Measurements from ENCODE around the gene CCL24.

Gene CCL24

DNA sequence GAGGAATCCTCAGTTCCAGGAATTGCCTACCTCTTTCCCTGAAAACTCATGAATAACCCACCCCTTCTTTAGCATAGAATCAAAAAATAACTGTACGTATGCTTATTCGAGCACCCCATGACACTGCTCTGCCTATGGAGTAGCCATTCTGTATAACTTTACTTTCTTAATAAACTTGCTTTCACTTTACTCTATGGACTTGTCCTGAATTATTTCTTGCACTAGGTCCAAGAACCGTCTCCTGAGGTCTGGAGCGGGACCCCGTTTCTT lies 11.1 kb downstream of the CCL24 start:
- ATAC-seq: no peak

DNA sequence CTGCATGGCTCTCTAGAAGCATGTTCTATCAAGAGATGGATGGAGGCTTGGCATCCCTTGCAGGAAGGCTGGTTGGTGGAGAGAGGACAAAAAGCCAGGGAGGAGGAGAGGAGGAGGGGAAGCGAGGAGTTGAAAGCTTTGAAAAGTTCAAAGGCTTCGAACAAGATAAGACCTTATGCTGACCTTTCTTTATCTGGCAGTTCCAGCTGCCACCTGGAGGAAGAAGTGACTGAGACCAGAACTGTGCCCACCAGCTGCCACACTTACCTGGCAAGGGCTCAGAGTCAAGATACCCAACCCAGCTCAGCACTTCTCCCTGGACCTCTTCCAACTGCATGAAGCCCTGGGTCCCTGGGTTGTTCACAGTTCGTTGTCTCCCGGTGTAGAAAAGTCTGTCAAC lies 14.8 kb downstream of the CCL24 start:
- TF ChIP-seq ZNF565 (CRISPR knock-in tag; conservative IDR thresholded peaks at IDR 0.05; ENCODE audit: low read depth): no peak
- TF ChIP-seq TCF4 (CRISPR knock-in tag; IDR thresholded peaks at IDR 0.05; ENCODE audit: borderline replicate concordance): no peak
- TF ChIP-seq ZFP30 (CRISPR knock-in tag; IDR thresholded peaks at IDR 0.05): no peak
- TF ChIP-seq CSDC2 (CRISPR knock-in tag; IDR thresholded peaks at IDR 0.05): no peak
- no peak for TF ChIP-seq ZNF8 (CRISPR knock-in tag; IDR thresholded peaks at IDR 0.05)
- no peak for TF ChIP-seq BACH2 (CRISPR knock-in tag; IDR thresholded peaks at IDR 0.05; ENCODE audit: borderline replicate concordance)
- TF ChIP-seq RARB (CRISPR knock-in tag; IDR thresholded peaks at IDR 0.05): no peak
- TF ChIP-seq, protein P1, sequence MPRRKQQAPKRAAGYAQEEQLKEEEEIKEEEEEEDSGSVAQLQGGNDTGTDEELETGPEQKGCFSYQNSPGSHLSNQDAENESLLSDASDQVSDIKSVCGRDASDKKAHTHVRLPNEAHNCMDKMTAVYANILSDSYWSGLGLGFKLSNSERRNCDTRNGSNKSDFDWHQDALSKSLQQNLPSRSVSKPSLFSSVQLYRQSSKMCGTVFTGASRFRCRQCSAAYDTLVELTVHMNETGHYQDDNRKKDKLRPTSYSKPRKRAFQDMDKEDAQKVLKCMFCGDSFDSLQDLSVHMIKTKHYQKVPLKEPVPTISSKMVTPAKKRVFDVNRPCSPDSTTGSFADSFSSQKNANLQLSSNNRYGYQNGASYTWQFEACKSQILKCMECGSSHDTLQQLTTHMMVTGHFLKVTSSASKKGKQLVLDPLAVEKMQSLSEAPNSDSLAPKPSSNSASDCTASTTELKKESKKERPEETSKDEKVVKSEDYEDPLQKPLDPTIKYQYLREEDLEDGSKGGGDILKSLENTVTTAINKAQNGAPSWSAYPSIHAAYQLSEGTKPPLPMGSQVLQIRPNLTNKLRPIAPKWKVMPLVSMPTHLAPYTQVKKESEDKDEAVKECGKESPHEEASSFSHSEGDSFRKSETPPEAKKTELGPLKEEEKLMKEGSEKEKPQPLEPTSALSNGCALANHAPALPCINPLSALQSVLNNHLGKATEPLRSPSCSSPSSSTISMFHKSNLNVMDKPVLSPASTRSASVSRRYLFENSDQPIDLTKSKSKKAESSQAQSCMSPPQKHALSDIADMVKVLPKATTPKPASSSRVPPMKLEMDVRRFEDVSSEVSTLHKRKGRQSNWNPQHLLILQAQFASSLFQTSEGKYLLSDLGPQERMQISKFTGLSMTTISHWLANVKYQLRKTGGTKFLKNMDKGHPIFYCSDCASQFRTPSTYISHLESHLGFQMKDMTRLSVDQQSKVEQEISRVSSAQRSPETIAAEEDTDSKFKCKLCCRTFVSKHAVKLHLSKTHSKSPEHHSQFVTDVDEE (CRISPR knock-in tag; IDR thresholded peaks at IDR 0.05): no peak
- no peak for TF ChIP-seq GLIS3 (CRISPR knock-in tag; IDR thresholded peaks at IDR 0.05)
- ATAC-seq: no peak

More for the DNA sequence above, 11.1 kb downstream of the CCL24 start:
- TF ChIP-seq, protein P1 (CRISPR knock-in tag; IDR thresholded peaks at IDR 0.05): no peak
- TF ChIP-seq, protein P2, sequence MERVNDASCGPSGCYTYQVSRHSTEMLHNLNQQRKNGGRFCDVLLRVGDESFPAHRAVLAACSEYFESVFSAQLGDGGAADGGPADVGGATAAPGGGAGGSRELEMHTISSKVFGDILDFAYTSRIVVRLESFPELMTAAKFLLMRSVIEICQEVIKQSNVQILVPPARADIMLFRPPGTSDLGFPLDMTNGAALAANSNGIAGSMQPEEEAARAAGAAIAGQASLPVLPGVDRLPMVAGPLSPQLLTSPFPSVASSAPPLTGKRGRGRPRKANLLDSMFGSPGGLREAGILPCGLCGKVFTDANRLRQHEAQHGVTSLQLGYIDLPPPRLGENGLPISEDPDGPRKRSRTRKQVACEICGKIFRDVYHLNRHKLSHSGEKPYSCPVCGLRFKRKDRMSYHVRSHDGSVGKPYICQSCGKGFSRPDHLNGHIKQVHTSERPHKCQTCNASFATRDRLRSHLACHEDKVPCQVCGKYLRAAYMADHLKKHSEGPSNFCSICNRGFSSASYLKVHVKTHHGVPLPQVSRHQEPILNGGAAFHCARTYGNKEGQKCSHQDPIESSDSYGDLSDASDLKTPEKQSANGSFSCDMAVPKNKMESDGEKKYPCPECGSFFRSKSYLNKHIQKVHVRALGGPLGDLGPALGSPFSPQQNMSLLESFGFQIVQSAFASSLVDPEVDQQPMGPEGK (CRISPR knock-in tag; IDR thresholded peaks at IDR 0.05; ENCODE audit: borderline replicate concordance): no peak
- TF ChIP-seq TCF4 (CRISPR knock-in tag; IDR thresholded peaks at IDR 0.05; ENCODE audit: borderline replicate concordance): no peak

DNA sequence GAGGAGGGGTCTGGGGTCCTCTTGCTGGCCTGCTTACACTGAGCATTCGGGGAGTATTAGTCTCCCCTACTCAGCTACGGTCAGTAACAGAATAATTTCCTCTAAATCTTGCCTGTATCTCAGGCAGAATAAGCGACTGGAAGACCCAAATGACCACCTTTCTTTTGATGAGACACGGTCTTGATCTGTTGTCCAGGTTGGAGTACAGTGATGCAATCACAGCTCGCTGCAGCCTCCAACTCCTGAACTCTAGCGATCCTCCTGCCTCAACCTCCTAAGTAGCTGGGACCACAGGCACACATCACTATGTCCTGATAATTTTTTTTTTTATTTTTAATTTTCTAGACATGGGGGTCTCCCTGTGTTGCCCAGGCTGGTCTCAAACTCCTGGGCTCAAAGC lies 17.2 kb downstream of the CCL24 start:
- TF ChIP-seq ZFP3 (CRISPR knock-in tag; IDR thresholded peaks at IDR 0.05) (no peak), ESRRG (CRISPR knock-in tag; IDR thresholded peaks at IDR 0.05) (no peak), PPARA (CRISPR knock-in tag; IDR thresholded peaks at IDR 0.05; ENCODE audit: borderline replicate concordance) (no peak), ISL1 (CRISPR knock-in tag; IDR thresholded peaks at IDR 0.05) (no peak), TOX (CRISPR knock-in tag; IDR thresholded peaks at IDR 0.05; ENCODE audit: borderline replicate concordance) (no peak), TCF4 (CRISPR knock-in tag; IDR thresholded peaks at IDR 0.05; ENCODE audit: borderline replicate concordance) (no peak), ZNF70 (CRISPR knock-in tag; IDR thresholded peaks at IDR 0.05) (no peak), ARNTL (CRISPR knock-in tag; IDR thresholded peaks at IDR 0.05; ENCODE audit: borderline replicate concordance, low read depth) (no peak), RARB (CRISPR knock-in tag; IDR thresholded peaks at IDR 0.05) (no peak), ZFP30 (CRISPR knock-in tag; IDR thresholded peaks at IDR 0.05) (no peak), CSDC2 (CRISPR knock-in tag; IDR thresholded peaks at IDR 0.05) (no peak), ZNF565 (CRISPR knock-in tag; conservative IDR thresholded peaks at IDR 0.05; ENCODE audit: low read depth) (no peak), GLIS3 (CRISPR knock-in tag; IDR thresholded peaks at IDR 0.05) (no peak), BACH2 (CRISPR knock-in tag; IDR thresholded peaks at IDR 0.05; ENCODE audit: borderline replicate concordance) (no peak), ZNF8 (CRISPR knock-in tag; IDR thresholded peaks at IDR 0.05) (no peak)
- TF ChIP-seq, protein P3, sequence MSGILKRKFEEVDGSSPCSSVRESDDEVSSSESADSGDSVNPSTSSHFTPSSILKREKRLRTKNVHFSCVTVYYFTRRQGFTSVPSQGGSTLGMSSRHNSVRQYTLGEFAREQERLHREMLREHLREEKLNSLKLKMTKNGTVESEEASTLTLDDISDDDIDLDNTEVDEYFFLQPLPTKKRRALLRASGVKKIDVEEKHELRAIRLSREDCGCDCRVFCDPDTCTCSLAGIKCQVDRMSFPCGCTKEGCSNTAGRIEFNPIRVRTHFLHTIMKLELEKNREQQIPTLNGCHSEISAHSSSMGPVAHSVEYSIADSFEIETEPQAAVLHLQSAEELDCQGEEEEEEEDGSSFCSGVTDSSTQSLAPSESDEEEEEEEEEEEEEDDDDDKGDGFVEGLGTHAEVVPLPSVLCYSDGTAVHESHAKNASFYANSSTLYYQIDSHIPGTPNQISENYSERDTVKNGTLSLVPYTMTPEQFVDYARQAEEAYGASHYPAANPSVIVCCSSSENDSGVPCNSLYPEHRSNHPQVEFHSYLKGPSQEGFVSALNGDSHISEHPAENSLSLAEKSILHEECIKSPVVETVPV (CRISPR knock-in tag; IDR thresholded peaks at IDR 0.05): no peak
- TF ChIP-seq, protein P4, sequence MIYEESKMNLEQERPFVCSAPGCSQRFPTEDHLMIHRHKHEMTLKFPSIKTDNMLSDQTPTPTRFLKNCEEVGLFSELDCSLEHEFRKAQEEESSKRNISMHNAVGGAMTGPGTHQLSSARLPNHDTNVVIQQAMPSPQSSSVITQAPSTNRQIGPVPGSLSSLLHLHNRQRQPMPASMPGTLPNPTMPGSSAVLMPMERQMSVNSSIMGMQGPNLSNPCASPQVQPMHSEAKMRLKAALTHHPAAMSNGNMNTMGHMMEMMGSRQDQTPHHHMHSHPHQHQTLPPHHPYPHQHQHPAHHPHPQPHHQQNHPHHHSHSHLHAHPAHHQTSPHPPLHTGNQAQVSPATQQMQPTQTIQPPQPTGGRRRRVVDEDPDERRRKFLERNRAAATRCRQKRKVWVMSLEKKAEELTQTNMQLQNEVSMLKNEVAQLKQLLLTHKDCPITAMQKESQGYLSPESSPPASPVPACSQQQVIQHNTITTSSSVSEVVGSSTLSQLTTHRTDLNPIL (CRISPR knock-in tag; IDR thresholded peaks at IDR 0.05; ENCODE audit: low read depth): no peak
- TF ChIP-seq, protein P1 (CRISPR knock-in tag; IDR thresholded peaks at IDR 0.05): no peak
- TF ChIP-seq, protein P2 (CRISPR knock-in tag; IDR thresholded peaks at IDR 0.05; ENCODE audit: borderline replicate concordance): no peak
- no peak for ATAC-seq
